KMS-11 (cell line): ENCODE results near the gene LDLRAD3.

ENCODE experiments used
- H2AFZ ChIP-seq: fragments of 200-600 bp; sonication (generic); 2 replicates; pipeline ENCODE4 v1.6.1; 2016; ENCODE audit warnings: antibody characterized with exemption, mixed run types, low read depth
- H3K27ac ChIP-seq: fragments of 200-600 bp; sonication (generic); 2 replicates; pipeline ENCODE4 v1.6.1; 2016; ENCODE audit warnings: mild to moderate bottlenecking, mixed run types
- H3K27me3 ChIP-seq: fragments of 200-600 bp; sonication (generic); 2 replicates; pipeline ENCODE4 v1.6.1; 2017; ENCODE audit warnings: mild to moderate bottlenecking, low read depth, mixed run types, moderate library complexity; ENCODE audit not compliant: insufficient read depth
- H3K36me3 ChIP-seq: fragments of 200-600 bp; sonication (generic); 2 replicates; pipeline ENCODE4 v1.6.1; 2017; ENCODE audit warnings: mild to moderate bottlenecking, mixed run types; ENCODE audit not compliant: insufficient read depth
- H3K4me1 ChIP-seq: fragments of 200-600 bp; sonication (generic); 2 replicates; pipeline ENCODE4 v1.6.1; 2016; ENCODE audit warnings: mild to moderate bottlenecking, low read depth, mixed run types; ENCODE audit not compliant: poor library complexity, severe bottlenecking
- H3K4me2 ChIP-seq: fragments of 200-600 bp; sonication (generic); 2 replicates; pipeline ENCODE4 v1.7.0; 2016; ENCODE audit warnings: mild to moderate bottlenecking, mixed run types
- H3K4me3 ChIP-seq: fragments of 200-600 bp; sonication (generic); IDR thresholded peaks from 2 replicates; pipeline ENCODE4 v1.6.1; 2017; ENCODE audit warnings: low read depth, low read length, mixed read lengths; ENCODE audit not compliant: insufficient read depth
- H3K79me2 ChIP-seq: fragments of 200-600 bp; sonication (generic); 2 replicates; pipeline ENCODE4 v1.6.1; 2016; ENCODE audit warnings: low read depth, mixed run types; ENCODE audit not compliant: insufficient read depth
- H3K9ac ChIP-seq: fragments of 200-600 bp; sonication (generic); 2 replicates; pipeline ENCODE4 v1.6.1; 2016; ENCODE audit warnings: mild to moderate bottlenecking, mixed run types
- H4K20me1 ChIP-seq: fragments of 200-600 bp; sonication (generic); 2 replicates; pipeline ENCODE4 v1.6.1; 2016; ENCODE audit warnings: mild to moderate bottlenecking, mixed run types; ENCODE audit not compliant: insufficient read depth
- TF ChIP-seq, protein P1 (sequence below): fragments of 200-600 bp; sonication (generic); conservative IDR thresholded peaks from 2 replicates; pipeline ENCODE4 v1.6.1; 2017; ENCODE audit warnings: low read depth, mild to moderate bottlenecking, antibody characterized with exemption, low read length, moderate library complexity, mixed read lengths

Gene LDLRAD3

GRCh38 chr11:36156161-36156816, 212.4 kb downstream of the LDLRAD3 start:
- Histone ChIP-seq H4K20me1 (no peaks in the 10 kb centered on the region), H3K4me3 (no peak overlapping the region), H3K4me1 (no peaks in the 10 kb centered on the region), H2AFZ (no peak overlapping the region), H3K9ac (no peak overlapping the region), H3K27ac (no peak overlapping the region), H3K4me2 (no peak overlapping the region), H3K27me3 (no peaks in the 10 kb centered on the region), H3K36me3 (no peaks in the 10 kb centered on the region), H3K79me2 (no peaks in the 10 kb centered on the region)
- TF ChIP-seq, protein P1, sequence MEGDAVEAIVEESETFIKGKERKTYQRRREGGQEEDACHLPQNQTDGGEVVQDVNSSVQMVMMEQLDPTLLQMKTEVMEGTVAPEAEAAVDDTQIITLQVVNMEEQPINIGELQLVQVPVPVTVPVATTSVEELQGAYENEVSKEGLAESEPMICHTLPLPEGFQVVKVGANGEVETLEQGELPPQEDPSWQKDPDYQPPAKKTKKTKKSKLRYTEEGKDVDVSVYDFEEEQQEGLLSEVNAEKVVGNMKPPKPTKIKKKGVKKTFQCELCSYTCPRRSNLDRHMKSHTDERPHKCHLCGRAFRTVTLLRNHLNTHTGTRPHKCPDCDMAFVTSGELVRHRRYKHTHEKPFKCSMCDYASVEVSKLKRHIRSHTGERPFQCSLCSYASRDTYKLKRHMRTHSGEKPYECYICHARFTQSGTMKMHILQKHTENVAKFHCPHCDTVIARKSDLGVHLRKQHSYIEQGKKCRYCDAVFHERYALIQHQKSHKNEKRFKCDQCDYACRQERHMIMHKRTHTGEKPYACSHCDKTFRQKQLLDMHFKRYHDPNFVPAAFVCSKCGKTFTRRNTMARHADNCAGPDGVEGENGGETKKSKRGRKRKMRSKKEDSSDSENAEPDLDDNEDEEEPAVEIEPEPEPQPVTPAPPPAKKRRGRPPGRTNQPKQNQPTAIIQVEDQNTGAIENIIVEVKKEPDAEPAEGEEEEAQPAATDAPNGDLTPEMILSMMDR = no peak

DNA sequence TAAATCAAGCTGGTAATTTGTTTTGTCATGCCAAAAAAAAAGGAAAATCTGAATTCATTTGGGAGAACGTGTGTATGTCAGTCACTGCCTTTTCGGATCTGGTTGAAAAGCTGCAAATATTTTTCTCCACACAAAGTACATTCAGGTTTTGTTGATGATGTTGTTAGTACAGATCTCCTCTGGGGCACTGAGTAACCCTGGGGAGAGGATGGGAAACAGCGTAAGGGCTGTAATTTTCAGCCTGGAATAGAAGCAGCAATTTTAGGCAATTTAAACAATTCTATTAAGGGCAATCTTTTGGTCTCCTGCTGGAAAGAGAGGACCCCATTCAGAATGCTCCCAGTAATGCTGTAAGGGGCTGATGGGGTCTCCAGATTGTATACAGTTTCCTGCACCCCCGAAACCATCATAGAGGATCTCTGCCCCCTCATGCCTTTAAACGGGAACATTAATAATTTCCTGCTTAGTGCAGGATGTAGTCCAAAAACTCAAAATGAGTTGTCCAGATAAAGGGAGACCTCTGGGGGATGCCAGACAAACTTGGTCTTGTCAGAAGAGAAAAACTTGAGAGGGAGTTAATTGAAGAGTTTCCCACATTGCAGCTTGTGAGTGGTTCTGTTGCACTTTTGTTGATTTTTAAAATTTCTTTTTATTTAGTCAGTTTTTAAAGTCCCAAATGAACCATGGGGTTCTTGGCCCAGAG, 213.1 kb downstream of the LDLRAD3 start:
- H3K27me3 ChIP-seq = no peaks in the 10 kb centered on the region
- TF ChIP-seq, protein P1 = no peak
- no peak overlapping the region for H3K4me3 ChIP-seq
- H3K27ac ChIP-seq = no peak overlapping the region
- H3K9ac ChIP-seq = no peak overlapping the region
- no peak overlapping the region for H2AFZ ChIP-seq
- H3K4me2 ChIP-seq = no peak overlapping the region
- no peaks in the 10 kb centered on the region for H4K20me1 ChIP-seq
- H3K79me2 ChIP-seq = no peaks in the 10 kb centered on the region
- no peaks in the 10 kb centered on the region for H3K4me1 ChIP-seq
- no peaks in the 10 kb centered on the region for H3K36me3 ChIP-seq

DNA sequence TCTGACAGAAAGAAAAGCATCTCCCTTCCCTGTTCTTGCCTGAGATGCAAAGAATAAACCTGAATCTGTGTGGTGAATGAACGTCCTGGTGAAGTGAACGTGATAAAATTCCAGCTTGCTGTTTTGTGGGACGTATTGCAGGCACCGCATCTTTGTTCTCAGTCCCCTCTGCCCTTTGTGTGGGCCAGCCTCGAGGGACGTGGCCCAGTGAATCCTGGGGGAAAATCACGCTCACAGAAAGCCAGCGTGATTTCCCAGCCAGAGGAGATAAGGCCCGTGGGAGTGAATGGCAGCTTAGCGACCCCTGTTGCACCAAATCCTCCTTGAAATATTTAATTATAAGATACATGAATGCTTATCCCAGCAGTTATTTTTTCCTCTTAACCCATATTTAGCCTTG, 216.2 kb downstream of the LDLRAD3 start:
- H3K4me2 ChIP-seq = no peak overlapping the region
- TF ChIP-seq, protein P1 = no peak
- no peaks in the 10 kb centered on the region for H4K20me1 ChIP-seq
- H3K4me1 ChIP-seq = no peaks in the 10 kb centered on the region
- no peak overlapping the region for H3K4me3 ChIP-seq
- H2AFZ ChIP-seq = no peak overlapping the region
- H3K9ac ChIP-seq = no peak overlapping the region
- H3K79me2 ChIP-seq = no peaks in the 10 kb centered on the region
- no peaks in the 10 kb centered on the region for H3K27me3 ChIP-seq
- no peak overlapping the region for H3K27ac ChIP-seq
- H3K36me3 ChIP-seq = no peaks in the 10 kb centered on the region

GRCh38 chr11:36161572-36161971, 217.7 kb downstream of the LDLRAD3 start:
- no peaks in the 10 kb centered on the region for H3K4me1 ChIP-seq
- no peak overlapping the region for H3K4me2 ChIP-seq

More at GRCh38 chr11:36161572-36161971, 217.7 kb downstream of the LDLRAD3 start:
- Histone ChIP-seq H3K27me3 (no peaks in the 10 kb centered on the region), H3K4me3 (no peak overlapping the region), H3K36me3 (no peaks in the 10 kb centered on the region), H3K9ac (no peak overlapping the region), H3K27ac (no peak overlapping the region), H4K20me1 (no peaks in the 10 kb centered on the region), H2AFZ (no peak overlapping the region), H3K79me2 (no peaks in the 10 kb centered on the region)
- TF ChIP-seq, protein P1 = no peak
